RWPE2 (cell line): Measurements from ENCODE around the gene FAF1.

Experiments
- ATAC-seq: fragments of 200-7000 bp; cut with Tn5 transposase; 3 replicates; pipeline ENCODE4 v1.9.1; 2021; ENCODE audit warnings: low read depth
- DNase-seq: peaks from one replicate; pipeline ENCODE4 v3.0.0-alpha.2; 2020; ENCODE audit warnings: low spot score
- H3K27ac ChIP-seq: fragments of 450-650 bp; 2 replicates; pipeline ENCODE4 v1.5.1; 2017; ENCODE audit warnings: mild to moderate bottlenecking; ENCODE audit not compliant: poor library complexity, severe bottlenecking
- H3K27me3 ChIP-seq: fragments of 250-450 bp; sonication (Bioruptor Pico); 2 replicates; pipeline ENCODE4 v1.5.1; 2021; ENCODE audit warnings: mild to moderate bottlenecking, moderate library complexity; ENCODE audit not compliant: insufficient read depth, poor library complexity, severe bottlenecking
- H3K36me3 ChIP-seq: fragments of 250-450 bp; sonication (Bioruptor Pico); 2 replicates; pipeline ENCODE4 v1.5.1; 2020; ENCODE audit warnings: low read depth, mild to moderate bottlenecking, moderate library complexity
- H3K4me1 ChIP-seq: fragments of 250-450 bp; sonication (Bioruptor Pico); 2 replicates; pipeline ENCODE4 v1.5.1; 2021; ENCODE audit warnings: mild to moderate bottlenecking, moderate library complexity; ENCODE audit not compliant: insufficient read depth, poor library complexity, severe bottlenecking
- H3K4me3 ChIP-seq: fragments of 250-450 bp; sonication (Bioruptor Pico); 2 replicates; pipeline ENCODE4 v1.5.1; 2021; ENCODE audit warnings: mild to moderate bottlenecking, moderate library complexity; ENCODE audit not compliant: severe bottlenecking
- H3K9me3 ChIP-seq: fragments of 250-450 bp; sonication (Bioruptor Pico); 2 replicates; pipeline ENCODE4 v1.5.1; 2021; ENCODE audit warnings: mild to moderate bottlenecking, moderate library complexity; ENCODE audit not compliant: severe bottlenecking
- TF ChIP-seq, protein P1 (sequence below): fragments of 450-650 bp; IDR thresholded peaks from one replicate; pipeline ENCODE4 v1.5.1; 2017; ENCODE audit warnings: mild to moderate bottlenecking, moderate library complexity; ENCODE audit not compliant: poor library complexity, severe bottlenecking

The FAF1 gene

DNA sequence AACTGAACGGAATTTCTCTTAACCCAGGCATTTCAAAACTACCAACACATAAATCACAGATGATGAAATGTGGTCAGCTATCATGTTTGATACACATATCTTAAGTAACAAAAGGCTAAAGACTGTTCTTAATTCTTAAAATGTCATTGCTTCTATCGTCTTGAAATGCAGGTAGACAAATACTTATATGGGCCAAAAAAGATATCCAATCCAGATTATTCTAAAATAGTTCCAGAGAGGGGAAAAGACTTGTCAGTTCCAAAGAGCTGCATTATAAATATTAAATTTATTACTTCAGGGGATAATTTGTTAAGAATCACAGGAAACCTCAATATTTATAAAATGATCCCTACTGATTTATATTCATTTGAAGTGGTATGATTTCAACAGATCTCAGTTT is 259.4 kb downstream of the FAF1 start:
- peaks cover 18% of the 10 kb centered on the region for H3K4me1 ChIP-seq
- no peak overlapping the region for H3K4me3 ChIP-seq
- DNase-seq (no peak), ATAC-seq (no peak)
- no peaks in the 10 kb centered on the region for H3K27me3 ChIP-seq
- TF ChIP-seq, protein P1, sequence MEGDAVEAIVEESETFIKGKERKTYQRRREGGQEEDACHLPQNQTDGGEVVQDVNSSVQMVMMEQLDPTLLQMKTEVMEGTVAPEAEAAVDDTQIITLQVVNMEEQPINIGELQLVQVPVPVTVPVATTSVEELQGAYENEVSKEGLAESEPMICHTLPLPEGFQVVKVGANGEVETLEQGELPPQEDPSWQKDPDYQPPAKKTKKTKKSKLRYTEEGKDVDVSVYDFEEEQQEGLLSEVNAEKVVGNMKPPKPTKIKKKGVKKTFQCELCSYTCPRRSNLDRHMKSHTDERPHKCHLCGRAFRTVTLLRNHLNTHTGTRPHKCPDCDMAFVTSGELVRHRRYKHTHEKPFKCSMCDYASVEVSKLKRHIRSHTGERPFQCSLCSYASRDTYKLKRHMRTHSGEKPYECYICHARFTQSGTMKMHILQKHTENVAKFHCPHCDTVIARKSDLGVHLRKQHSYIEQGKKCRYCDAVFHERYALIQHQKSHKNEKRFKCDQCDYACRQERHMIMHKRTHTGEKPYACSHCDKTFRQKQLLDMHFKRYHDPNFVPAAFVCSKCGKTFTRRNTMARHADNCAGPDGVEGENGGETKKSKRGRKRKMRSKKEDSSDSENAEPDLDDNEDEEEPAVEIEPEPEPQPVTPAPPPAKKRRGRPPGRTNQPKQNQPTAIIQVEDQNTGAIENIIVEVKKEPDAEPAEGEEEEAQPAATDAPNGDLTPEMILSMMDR = no peak
- H3K9me3 ChIP-seq = no peaks in the 10 kb centered on the region
- 0 out of 2 replicates have a peak, but pooled peaks cover 7% of the 10 kb centered on the region for H3K36me3 ChIP-seq
- no peak overlapping the region for H3K27ac ChIP-seq

DNA sequence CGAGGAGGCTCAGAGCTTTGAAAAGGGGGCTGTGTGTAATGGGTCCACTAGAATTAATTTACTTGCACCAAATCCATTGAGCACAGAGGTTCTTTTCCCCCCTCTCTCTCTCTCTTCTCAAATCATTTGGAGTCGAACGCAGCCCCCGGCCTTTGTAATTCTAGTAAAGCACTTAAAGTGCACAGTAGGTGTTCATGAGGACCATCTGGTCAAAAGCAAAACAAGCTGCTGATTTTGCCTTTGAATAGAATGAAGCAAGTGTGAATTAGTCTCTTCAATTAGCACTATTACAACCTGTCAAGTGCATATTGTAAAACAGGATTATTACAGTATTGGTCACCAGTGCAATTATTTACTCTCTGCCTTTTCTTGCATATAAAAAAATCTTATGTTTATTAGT is 259.9 kb downstream of the FAF1 start:
- no peaks in the 10 kb centered on the region for H3K27me3 ChIP-seq
- TF ChIP-seq, protein P1 = no peak
- no peak overlapping the region for H3K4me3 ChIP-seq
- ATAC-seq (no peak), DNase-seq (no peak)
- 0 out of 2 replicates have a peak, but pooled peaks cover 4% of the 10 kb centered on the region for H3K36me3 ChIP-seq
- no peak overlapping the region for H3K27ac ChIP-seq
- H3K9me3 ChIP-seq = no peaks in the 10 kb centered on the region
- H3K4me1 ChIP-seq = peaks cover 14% of the 10 kb centered on the region

DNA sequence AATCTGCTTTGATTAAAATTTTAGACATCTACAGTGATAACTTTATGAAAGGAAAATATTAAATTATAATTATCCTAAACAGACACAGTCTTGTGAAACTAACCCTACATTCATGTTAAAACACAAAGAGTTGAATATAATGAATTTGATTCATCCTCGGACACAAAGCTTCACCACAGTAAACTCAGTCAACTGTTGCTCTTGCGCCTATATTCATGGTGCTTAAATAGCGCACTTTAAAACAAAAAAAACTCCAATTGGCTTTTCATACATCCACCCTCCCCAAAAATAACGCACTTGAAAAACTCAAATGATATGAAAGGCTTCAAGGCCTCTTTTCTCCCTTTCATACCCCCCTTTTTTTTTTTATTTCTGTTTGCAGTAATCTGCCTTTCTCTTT is 260.3 kb downstream of the FAF1 start:
- DNase-seq (no peak), ATAC-seq (no peak)
- H3K4me1 ChIP-seq = peaks cover 10% of the 10 kb centered on the region
- 0 out of 2 replicates have a peak, but pooled peaks cover 2% of the 10 kb centered on the region for H3K36me3 ChIP-seq
- no peak overlapping the region for H3K27ac ChIP-seq
- no peaks in the 10 kb centered on the region for H3K27me3 ChIP-seq
- TF ChIP-seq, protein P1 = no peak
- H3K4me3 ChIP-seq = no peak overlapping the region
- H3K9me3 ChIP-seq = no peaks in the 10 kb centered on the region

DNA sequence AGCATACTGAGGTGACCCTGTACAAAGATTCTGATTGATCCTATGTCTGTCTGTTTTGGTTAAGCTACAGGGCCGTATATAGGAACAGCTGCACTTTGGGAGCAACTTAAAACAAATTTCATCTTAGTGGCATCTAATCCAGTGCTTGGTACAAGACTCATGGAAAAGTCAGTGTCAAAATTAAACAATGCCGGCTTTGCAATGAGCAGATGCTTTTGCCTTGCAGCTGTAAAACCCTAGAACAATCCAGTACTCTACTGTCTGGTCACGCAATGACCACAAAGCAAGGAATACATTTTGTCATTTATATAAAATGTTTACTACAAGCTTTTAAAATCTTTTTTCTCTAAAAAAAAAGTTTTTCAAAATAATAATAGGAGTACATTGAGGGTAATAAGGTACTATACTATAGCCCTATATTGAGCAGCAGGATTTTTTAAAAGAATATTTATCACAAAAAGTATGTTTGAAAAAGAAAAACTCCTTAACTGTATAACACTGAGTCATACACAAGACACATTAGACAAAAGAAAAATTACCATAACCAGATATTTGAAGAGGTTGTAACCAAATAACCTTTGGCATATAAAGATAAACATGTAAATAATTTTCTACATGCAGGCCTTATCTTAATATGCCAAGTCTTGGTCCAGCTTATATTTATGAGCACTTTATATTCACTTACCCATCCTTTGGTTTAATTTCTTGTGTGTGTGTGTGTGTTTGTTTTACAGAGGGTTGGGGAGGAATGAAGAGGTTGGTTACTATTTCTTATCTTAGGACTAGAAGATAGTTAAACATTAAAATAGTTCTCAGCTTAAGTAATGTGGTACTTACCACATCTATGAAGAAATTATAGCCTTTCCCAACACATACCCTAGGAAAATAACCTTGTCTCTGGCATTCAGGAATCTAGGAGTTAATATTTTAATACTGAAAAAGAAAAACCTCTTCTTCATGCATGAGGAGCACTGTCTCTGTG is 262.3 kb downstream of the FAF1 start:
- no peaks in the 10 kb centered on the region for H3K27me3 ChIP-seq
- no peaks in the 10 kb centered on the region for H3K36me3 ChIP-seq
- H3K9me3 ChIP-seq = no peaks in the 10 kb centered on the region
- TF ChIP-seq, protein P1 = no peak
- H3K4me1 ChIP-seq = no peaks in the 10 kb centered on the region
- H3K4me3 ChIP-seq = no peak overlapping the region
- no peak for ATAC-seq
- no peak overlapping the region for H3K27ac ChIP-seq
- DNase-seq = no peak

DNA sequence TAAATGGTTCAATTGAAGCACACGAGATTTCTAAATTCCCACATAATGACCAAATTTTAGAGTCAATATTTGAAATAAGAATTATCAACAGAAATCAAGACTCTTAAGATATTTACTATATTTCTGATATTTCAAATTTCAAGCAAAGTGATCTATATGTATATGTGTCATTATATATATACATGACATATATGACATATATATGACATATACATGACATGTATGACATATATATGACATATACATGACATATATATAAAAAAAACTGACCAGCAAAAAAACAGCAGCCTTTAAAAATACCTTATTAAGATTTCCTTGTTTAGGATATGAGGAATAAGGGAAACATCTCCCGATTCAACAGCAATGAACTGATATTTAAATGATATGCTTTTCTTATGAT is 266.2 kb downstream of the FAF1 start:
- H3K9me3 ChIP-seq = no peaks in the 10 kb centered on the region
- DNase-seq = no peak
- no peaks in the 10 kb centered on the region for H3K27me3 ChIP-seq
- H3K4me1 ChIP-seq = no peaks in the 10 kb centered on the region
- no peak overlapping the region for H3K4me3 ChIP-seq
- TF ChIP-seq, protein P1 = no peak
- ATAC-seq = no peak
- H3K36me3 ChIP-seq = no peaks in the 10 kb centered on the region; the same call in 1 of the 2 replicates
- no peak overlapping the region for H3K27ac ChIP-seq
